ENCODE measurements around the gene NUP62. TPM values are rescaled to one million over a fixed set of nuclear protein-coding genes. Genes with fewer than 3 reads are reported as not detected.

Gene NUP62
- total and polyA plus RNA-seq, 7 experiments from 2014 or later: 26.9 to 130 (median 52.4) TPM

DNA sequence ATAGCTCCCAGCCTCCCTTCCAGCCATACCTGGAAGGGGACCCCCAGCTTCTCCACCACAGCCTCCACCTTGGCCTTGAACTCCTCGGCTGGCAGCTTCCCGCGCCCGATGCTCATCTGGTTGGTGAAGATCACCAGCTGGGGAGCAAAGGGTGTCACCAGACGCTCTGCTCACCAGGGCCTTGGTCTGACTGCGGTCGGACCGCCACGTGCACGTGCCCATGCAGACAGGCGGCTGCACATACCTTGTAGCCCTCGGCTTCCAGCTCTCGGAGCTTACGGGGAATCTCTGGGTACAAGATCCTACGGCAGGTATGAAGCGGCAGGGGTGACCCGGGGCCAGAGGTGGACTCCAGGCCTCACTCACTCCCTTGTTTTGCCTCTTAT is 65.4 kb downstream of the NUP62 start:
- Histone ChIP-seq H3K4me1 (ENCODE audit: control insufficient read depth in 2 of 2, insufficient read depth in 2 of 2, low read length in 2 of 2) (peaks cover 20 to 25% of the 10 kb centered on the region in 2 donors), H3K27me3 (ENCODE audit: control insufficient read depth in 2 of 2, insufficient read depth in 2 of 2, low read length in 2 of 2) (no peaks in the 10 kb centered on the region), H3K9me3 (ENCODE audit: control insufficient read depth in 2 of 3, low read length in 3 of 3) (no peaks in the 10 kb centered on the region), H3K36me3 (ENCODE audit: control insufficient read depth in 2 of 3, insufficient read depth in 3 of 3, low read length in 3 of 3) (peaks cover 0 to 56% (median 0%) of the 10 kb centered on the region in 3 experiments), H3K27ac (ENCODE audit: low read depth, low read length) (no peak overlapping the region), H3K4me3 (ENCODE audit: low read length) (no peak overlapping the region)
- ATAC-seq: no peak
- POLR2A ChIA-PET: interaction anchor here (1.1 to 3.4 kb wide), 4 partner anchors 11 to 13 kb away, joined by 4 to 18 read pairs (median 7); partner anchors contain the start of genes AKT1S1, PTOV1 and TBC1D17
- no peak for DNase-seq
- H3K9me3 Mint-ChIP-seq: peaks cover 0 to 1% (median 0%) of the 10 kb centered on the region in 11 donors
- peaks cover 20 to 47% (median 36%) of the 10 kb centered on the region in 7 donors for H3K4me1 Mint-ChIP-seq
- peaks cover 0 to 23% (median 4%) of the 10 kb centered on the region in 5 donors for H3K36me3 Mint-ChIP-seq
- no peaks in the 10 kb centered on the region for H3K27me3 Mint-ChIP-seq
- CTCF ChIA-PET: interaction anchor here (1.1 kb wide), 1 partner anchor 10 kb away, joined by 3 read pairs; no protein-coding TSS in a partner anchor
- H3K4me3 Mint-ChIP-seq: no peak overlapping the region
- intact Hi-C loops (cut with micrococcal nuclease): loop anchor here (10.0 kb wide), 2 partner anchors 121 to 529 kb away; partner anchors contain the start of gene CD37 (in 1 of the 2)
- H3K27ac Mint-ChIP-seq: no peak overlapping the region

DNA sequence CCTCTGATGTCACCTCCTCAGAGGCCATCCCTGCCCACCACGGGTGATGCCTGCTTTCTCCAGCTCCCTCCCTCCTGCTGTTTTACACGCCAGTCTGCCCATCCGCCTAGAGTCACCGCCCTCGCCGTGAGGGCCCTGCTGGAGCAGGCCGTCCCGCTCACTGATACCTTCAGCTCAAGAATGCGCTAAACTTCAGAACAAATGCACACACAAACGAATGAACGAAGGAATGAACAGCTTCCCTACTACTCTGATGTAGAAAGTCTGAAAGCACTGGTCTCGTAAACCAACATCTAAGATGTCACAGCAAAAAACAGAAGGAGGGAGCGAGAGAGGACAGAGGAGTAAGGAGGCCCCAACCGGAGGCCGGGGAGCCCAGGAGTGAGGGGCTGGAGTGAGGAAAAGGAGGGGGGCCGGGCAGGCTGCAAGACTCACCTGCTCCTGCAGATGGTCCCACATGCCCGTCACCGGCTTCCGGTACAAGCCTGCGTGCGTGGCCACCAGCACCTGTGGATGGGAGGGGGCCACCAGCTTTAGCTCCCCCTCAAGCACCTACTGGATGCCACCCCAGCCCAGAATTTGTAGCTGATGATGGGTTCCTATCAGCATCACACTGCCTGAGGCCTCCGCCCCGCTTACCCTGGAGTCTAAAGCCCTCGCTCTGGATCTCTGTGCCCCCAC is 65.9 kb downstream of the NUP62 start:
- H3K4me1 Mint-ChIP-seq: peaks cover 20 to 47% (median 31%) of the 10 kb centered on the region in 7 donors
- no peaks in the 10 kb centered on the region for H3K27me3 Mint-ChIP-seq
- Histone ChIP-seq H3K27me3 (ENCODE audit: control insufficient read depth in 2 of 2, insufficient read depth in 2 of 2, low read length in 2 of 2) (no peaks in the 10 kb centered on the region), H3K27ac (ENCODE audit: low read depth, low read length) (no peak overlapping the region), H3K36me3 (ENCODE audit: control insufficient read depth in 2 of 3, insufficient read depth in 3 of 3, low read length in 3 of 3) (peaks cover 0 to 61% (median 0%) of the 10 kb centered on the region in 3 experiments), H3K4me1 (ENCODE audit: control insufficient read depth in 2 of 2, insufficient read depth in 2 of 2, low read length in 2 of 2) (peaks cover 15 to 20% of the 10 kb centered on the region in 2 donors), H3K4me3 (ENCODE audit: low read length) (no peak overlapping the region), H3K9me3 (ENCODE audit: control insufficient read depth in 2 of 3, low read length in 3 of 3) (no peaks in the 10 kb centered on the region)
- H3K9me3 Mint-ChIP-seq: peaks cover 0 to 1% (median 0%) of the 10 kb centered on the region in 11 donors
- H3K36me3 Mint-ChIP-seq: peaks cover 0 to 24% (median 4%) of the 10 kb centered on the region in 5 donors
- intact Hi-C loops (cut with micrococcal nuclease): loop anchor here (10.0 kb wide), 2 partner anchors 121 to 529 kb away; partner anchors contain the start of gene CD37 (in 1 of the 2)
- DNase-seq: no peak
- POLR2A ChIA-PET: interaction anchor here (1.1 to 3.4 kb wide), 3 partner anchors 11 to 13 kb away, joined by 4 to 18 read pairs (median 6); partner anchors contain the start of genes AKT1S1, PTOV1 and TBC1D17
- CTCF ChIA-PET: interaction anchor here (0.8 to 1.1 kb wide), 2 partner anchors 9 to 1414 kb away, joined by 3 read pairs; no protein-coding TSS in a partner anchor
- peak overlapping the region in 5 of 9 donors; percentile 51 to 87 (median 54) for H3K27ac Mint-ChIP-seq
- ATAC-seq: no peak
- peak overlapping the region in 1 of 10 donors; percentile 15 for H3K4me3 Mint-ChIP-seq

DNA sequence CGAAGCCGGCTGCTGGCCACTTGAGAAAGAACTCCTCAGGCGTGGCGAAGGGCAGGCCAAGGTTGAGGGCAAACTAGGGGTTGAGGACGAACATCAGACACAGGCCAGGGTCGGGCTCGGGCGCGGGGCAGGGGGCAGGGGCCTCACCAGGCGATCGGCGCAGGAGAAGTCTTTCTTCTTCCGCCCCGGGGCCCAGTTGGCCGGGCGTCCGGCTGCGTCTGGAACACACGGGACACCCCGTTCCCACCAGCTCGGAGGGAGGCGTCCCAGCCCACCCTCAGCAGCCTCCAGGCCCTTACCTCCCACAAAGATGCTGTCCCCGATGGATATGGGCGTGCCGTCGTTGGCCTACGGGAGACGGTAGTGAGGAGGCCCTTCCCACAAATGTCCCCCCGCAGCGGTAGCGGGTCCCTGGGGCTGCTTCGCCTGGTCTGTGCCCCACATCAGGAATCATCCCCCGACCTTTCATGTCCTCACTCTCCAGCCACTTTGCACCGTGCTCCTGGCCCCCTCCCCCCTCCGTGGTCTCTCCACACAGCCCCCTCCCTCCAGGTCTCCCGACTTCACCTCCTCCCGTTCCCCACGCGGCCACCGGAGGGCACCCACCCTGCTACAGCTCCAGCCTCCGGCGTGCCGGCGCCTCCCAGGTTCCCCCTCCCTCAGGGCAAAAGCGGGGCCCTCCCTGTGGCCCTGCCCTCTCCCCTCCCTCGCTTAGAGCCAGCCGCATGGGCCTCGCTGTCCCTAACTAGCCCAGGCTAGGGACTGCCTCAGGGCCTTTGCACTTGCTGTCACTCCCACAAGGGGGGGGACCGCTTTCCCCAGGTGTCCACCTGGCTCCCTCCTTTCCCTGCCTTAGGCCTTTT is 66.7 kb downstream of the NUP62 start:
- intact Hi-C loops (cut with micrococcal nuclease): loop anchor here (10.0 kb wide), 2 partner anchors 122 to 528 kb away; partner anchors contain the start of gene CD37 (in 1 of the 2)
- no peak overlapping the region for H3K4me3 Mint-ChIP-seq
- Histone ChIP-seq H3K27ac (ENCODE audit: low read depth, low read length) (no peak overlapping the region), H3K36me3 (ENCODE audit: control insufficient read depth in 2 of 3, insufficient read depth in 3 of 3, low read length in 3 of 3) (peaks cover 0 to 69% (median under 1%) of the 10 kb centered on the region in 3 experiments), H3K4me1 (ENCODE audit: control insufficient read depth in 2 of 2, insufficient read depth in 2 of 2, low read length in 2 of 2) (peaks cover 11 to 12% of the 10 kb centered on the region in 2 donors), H3K27me3 (ENCODE audit: control insufficient read depth in 2 of 2, insufficient read depth in 2 of 2, low read length in 2 of 2) (no peaks in the 10 kb centered on the region), H3K9me3 (ENCODE audit: control insufficient read depth in 2 of 3, low read length in 3 of 3) (no peaks in the 10 kb centered on the region), H3K4me3 (ENCODE audit: low read length) (no peak overlapping the region)
- ChIA-PET POLR2A (interaction anchor here (1.6 to 3.4 kb wide), 2 partner anchors 12 to 14 kb away, joined by 6 to 18 read pairs; partner anchors contain the start of genes AKT1S1, PTOV1 and TBC1D17), CTCF (interaction anchor here (0.8 kb wide), 1 partner anchor 1414 kb away, joined by 3 read pairs; no protein-coding TSS in a partner anchor)
- H3K4me1 Mint-ChIP-seq: peaks cover 20 to 42% (median 27%) of the 10 kb centered on the region in 7 donors
- H3K27ac Mint-ChIP-seq: peak overlapping the region in 2 of 9 donors; percentile 54
- peaks cover 0 to 24% (median 4%) of the 10 kb centered on the region in 5 donors for H3K36me3 Mint-ChIP-seq
- H3K27me3 Mint-ChIP-seq: no peaks in the 10 kb centered on the region
- ATAC-seq (no peak), DNase-seq (no peak)
- peaks cover 0 to under 1% (median 0%) of the 10 kb centered on the region in 11 donors for H3K9me3 Mint-ChIP-seq

DNA sequence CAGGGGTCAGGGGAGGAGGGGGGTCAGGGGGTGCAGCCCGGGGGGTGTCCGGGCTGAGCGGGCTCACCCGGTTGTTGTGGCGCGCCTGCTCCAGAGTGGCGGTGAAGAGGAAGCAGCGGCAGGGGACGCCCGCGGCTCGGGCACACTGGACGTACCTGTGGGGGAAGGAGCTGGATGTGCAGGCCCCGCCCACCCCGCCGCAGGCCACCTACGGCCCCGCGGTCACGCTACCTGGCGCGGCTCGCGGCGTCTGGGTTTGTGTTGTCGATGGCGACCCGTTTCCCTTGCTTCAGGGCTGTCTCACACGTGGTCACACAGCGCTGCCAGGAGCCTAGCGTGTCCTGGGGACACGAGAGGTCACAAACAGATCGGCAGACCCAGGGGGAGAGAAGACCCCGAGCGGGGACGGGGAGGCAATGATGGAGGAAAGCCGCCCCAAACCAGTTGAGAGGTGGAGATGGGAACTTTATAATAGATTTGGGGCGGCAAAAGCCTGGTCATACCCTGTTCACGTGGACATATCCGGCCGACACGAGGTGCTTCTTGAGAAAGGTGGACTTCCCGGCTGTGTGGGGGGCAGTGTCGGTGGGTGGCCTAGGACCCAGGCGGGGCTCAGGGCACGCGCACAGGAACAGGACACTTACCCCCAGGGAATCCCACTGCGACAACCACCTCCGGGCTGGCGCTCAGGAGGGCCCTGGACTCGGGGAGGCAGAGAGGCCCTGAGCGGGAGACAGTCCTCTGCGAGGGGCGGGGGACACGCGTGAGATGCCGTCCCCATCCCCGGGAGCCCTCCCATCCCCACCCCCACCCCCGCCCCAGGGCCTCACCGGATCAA is 67.5 kb downstream of the NUP62 start:
- Mint-ChIP-seq H3K4me1 (peaks cover 18 to 34% (median 23%) of the 10 kb centered on the region in 7 donors), H3K27ac (no peak overlapping the region), H3K4me3 (peak overlapping the region in 1 of 10 donors; percentile 38), H3K9me3 (no peaks in the 10 kb centered on the region), H3K27me3 (no peaks in the 10 kb centered on the region), H3K36me3 (peaks cover 0 to 21% (median 4%) of the 10 kb centered on the region in 5 donors)
- peaks cover 11% of the 10 kb centered on the region in 2 donors for H3K4me1 ChIP-seq (ENCODE audit: control insufficient read depth in 2 of 2, insufficient read depth in 2 of 2, low read length in 2 of 2)
- no peaks in the 10 kb centered on the region for H3K27me3 ChIP-seq (ENCODE audit: control insufficient read depth in 2 of 2, insufficient read depth in 2 of 2, low read length in 2 of 2)
- no peak for DNase-seq
- no peak overlapping the region for H3K27ac ChIP-seq (ENCODE audit: low read depth, low read length)
- no peak overlapping the region for H3K4me3 ChIP-seq (ENCODE audit: low read length)
- CTCF ChIA-PET: no interaction called here
- peaks cover 0 to 78% (median 3%) of the 10 kb centered on the region in 3 experiments for H3K36me3 ChIP-seq (ENCODE audit: control insufficient read depth in 2 of 3, insufficient read depth in 3 of 3, low read length in 3 of 3)
- POLR2A ChIA-PET: interaction anchor here (1.2 to 1.8 kb wide), 2 partner anchors 8 to 11 kb away, joined by 3 to 5 read pairs; partner anchors contain the start of gene PTOV1
- ATAC-seq: no peak
- H3K9me3 ChIP-seq (ENCODE audit: control insufficient read depth in 2 of 3, low read length in 3 of 3): no peaks in the 10 kb centered on the region
- intact Hi-C loops (cut with micrococcal nuclease): loop anchor here (10.0 kb wide), 2 partner anchors 123 to 527 kb away; partner anchors contain the start of gene CD37 (in 1 of the 2)

DNA sequence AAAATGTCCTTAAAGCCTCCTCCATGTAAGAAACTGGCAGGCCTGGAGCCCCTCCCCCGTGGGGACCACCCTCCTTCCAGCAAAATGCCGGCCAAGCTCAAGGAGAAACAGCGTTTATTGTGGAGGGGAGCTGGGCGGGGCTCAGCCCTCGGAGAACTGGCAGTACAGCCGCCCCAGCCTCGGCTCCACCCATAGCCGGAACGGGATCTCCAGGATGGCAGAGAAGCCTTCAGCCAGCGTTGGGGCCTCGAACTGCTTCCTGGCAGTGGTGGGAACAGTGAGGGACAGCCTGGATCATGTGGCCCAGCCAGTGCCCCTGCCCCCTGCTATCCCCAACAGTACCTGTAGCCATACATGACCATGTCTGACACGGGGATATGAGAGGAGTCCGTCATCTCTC is 68.2 kb downstream of the NUP62 start:
- no peaks in the 10 kb centered on the region for H3K27me3 ChIP-seq (ENCODE audit: control insufficient read depth in 2 of 2, insufficient read depth in 2 of 2, low read length in 2 of 2)
- ChIA-PET POLR2A (interaction anchor here (0.8 to 1.8 kb wide), 4 partner anchors 8 to 265 kb away, joined by 3 to 5 read pairs (median 4); partner anchors contain the start of gene PTOV1), CTCF (no interaction called here)
- H3K27ac Mint-ChIP-seq: peak overlapping the region in 1 of 9 donors; percentile 18
- no peak overlapping the region for H3K4me3 Mint-ChIP-seq
- intact Hi-C loops (cut with micrococcal nuclease): loop anchor here (10.0 kb wide), 2 partner anchors 124 to 526 kb away; partner anchors contain the start of gene CD37 (in 1 of the 2)
- peaks cover 5% of the 10 kb centered on the region in 2 donors for H3K4me1 ChIP-seq (ENCODE audit: control insufficient read depth in 2 of 2, insufficient read depth in 2 of 2, low read length in 2 of 2)
- peaks cover 0 to 84% (median 3%) of the 10 kb centered on the region in 3 experiments for H3K36me3 ChIP-seq (ENCODE audit: control insufficient read depth in 2 of 3, insufficient read depth in 3 of 3, low read length in 3 of 3)
- no peaks in the 10 kb centered on the region for H3K9me3 Mint-ChIP-seq
- ATAC-seq (no peak), DNase-seq (no peak)
- H3K27ac ChIP-seq (ENCODE audit: low read depth, low read length): no peak overlapping the region
- no peaks in the 10 kb centered on the region for H3K27me3 Mint-ChIP-seq
- no peak overlapping the region for H3K4me3 ChIP-seq (ENCODE audit: low read length)
- H3K36me3 Mint-ChIP-seq: peaks cover 0 to 18% (median 4%) of the 10 kb centered on the region in 5 donors
- no peaks in the 10 kb centered on the region for H3K9me3 ChIP-seq (ENCODE audit: control insufficient read depth in 2 of 3, low read length in 3 of 3)
- peaks cover 12 to 27% (median 20%) of the 10 kb centered on the region in 7 donors for H3K4me1 Mint-ChIP-seq
